Measurements from ENCODE around the gene NAV2.

The NAV2 gene

GRCh38 chr11:19967787-19968186 is 255.2 kb downstream of the NAV2 start:
- DNase-seq (ENCODE audit: low read depth in 1 of 2, low spot score in 1 of 2) = no peak

- no peak for DNase-seq (ENCODE audit: low read depth in 1 of 2, low spot score in 1 of 2)
Observed at GRCh38 chr11:19968860-19969259, 256.2 kb downstream of the NAV2 start.

- DNase-seq (ENCODE audit: low read depth in 1 of 2, low spot score in 1 of 2) = no peak
Observed at GRCh38 chr11:19970944-19971343, 258.3 kb downstream of the NAV2 start.

GRCh38 chr11:19972091-19972490 is 259.5 kb downstream of the NAV2 start:
- DNase-seq (ENCODE audit: low read depth in 1 of 2, low spot score in 1 of 2) = no peak

- DNase-seq (ENCODE audit: low read depth in 1 of 2, low spot score in 1 of 2) = no peak
Observed at GRCh38 chr11:19972651-19973050, 260.0 kb downstream of the NAV2 start.

DNA sequence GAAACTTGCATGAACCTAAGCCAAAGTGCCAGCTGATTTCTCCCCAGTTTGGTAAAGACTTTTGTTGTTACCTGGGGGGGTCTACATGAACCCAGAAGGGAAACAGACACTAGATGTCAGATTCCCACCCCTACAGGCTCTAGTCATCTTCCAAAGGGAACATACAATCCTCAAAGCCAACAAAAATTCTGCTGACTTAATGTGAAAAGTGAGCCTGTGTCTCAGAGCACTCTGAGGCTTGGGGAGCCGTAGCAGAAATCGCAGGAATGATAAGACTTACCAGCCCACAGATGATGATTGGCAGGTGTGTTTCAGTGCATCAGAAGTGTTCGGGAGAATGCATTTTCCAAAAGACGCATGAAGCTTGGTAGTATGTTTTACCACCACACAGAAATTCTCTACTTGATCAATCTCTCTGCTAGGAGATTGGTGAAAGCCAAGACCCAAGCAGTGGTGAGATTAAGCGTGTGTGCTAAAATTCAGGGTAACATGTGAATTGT is 260.5 kb downstream of the NAV2 start:
- no peak for DNase-seq (ENCODE audit: low read depth in 1 of 2, low spot score in 1 of 2)

DNA sequence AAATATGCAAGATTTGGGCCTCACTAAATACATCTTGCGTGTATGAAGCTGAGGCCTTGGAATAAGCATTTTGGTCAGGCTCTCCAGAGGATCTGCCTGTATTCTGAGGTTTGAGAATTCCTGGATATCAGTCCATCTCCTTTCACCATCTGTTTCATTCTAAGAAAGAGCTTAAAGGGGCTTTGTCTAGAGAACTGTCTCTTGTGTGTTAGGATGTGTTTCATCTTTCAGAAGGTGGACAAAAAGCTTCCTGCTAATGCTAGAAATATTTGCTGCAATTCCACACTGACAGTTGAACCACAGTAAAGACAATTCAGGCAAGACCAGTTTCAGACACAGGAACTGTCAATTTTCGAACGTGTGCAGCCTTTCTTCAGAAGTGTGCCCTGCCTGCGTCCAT is 262.2 kb downstream of the NAV2 start:
- no peak for DNase-seq (ENCODE audit: low read depth in 1 of 2, low spot score in 1 of 2)

- DNase-seq (ENCODE audit: low read depth in 1 of 2, low spot score in 1 of 2) = no peak
Observed at GRCh38 chr11:19975414-19975990, 262.9 kb downstream of the NAV2 start.

DNA sequence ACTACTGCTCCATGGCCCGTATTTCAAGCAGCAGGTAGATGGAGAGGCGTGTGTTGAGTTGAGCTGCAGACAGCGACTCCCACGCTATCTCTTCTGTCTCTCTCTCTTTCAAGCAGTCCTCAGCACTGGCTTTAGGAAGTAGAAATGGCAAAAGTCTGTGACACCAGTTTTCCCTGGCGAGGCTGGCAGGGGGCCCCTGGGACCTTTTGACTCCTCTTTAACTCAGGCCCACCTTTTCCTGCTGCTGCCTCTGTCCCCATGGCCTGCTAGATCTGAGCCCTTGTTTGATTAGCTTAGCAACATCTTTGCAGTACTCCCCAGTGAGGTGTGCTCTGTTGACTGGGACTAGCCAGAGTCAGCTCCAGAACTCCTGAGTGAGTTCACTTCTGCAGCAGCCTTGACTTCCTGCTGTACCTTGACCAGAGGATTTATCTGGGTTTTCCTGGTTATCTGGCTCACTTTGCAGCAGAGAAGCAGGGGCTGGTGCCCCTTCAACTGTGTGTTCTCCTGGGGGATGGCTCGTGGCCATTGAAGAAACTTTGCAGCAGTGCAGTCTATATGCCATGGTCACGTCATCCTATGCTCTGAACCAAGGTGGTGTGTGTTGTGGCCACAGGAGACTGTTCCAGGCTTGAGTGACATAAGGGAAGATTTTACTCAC is 263.8 kb downstream of the NAV2 start:
- no peak for DNase-seq (ENCODE audit: low read depth in 1 of 2, low spot score in 1 of 2)

DNA sequence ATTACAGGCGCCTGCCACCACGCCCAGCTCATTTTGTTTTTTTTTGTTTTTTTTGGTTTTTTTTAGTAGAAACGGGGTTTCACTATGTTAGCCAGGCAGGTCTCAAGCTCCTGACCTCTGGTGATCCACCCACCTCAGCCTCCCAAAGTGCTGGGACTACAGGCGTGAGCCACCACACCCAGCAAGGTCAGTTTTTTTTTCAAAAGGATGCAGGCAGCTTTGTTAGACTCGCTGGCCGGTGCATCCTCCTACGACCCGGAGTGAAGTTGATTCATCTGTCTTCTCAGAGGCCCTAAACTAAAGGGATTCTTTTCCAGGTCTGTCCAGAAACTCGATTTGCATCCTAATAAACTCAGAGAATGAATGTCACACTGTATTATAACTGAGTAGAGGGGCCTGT is 265.3 kb downstream of the NAV2 start:
- DNase-seq (ENCODE audit: low read depth in 1 of 2, low spot score in 1 of 2) = no peak

DNA sequence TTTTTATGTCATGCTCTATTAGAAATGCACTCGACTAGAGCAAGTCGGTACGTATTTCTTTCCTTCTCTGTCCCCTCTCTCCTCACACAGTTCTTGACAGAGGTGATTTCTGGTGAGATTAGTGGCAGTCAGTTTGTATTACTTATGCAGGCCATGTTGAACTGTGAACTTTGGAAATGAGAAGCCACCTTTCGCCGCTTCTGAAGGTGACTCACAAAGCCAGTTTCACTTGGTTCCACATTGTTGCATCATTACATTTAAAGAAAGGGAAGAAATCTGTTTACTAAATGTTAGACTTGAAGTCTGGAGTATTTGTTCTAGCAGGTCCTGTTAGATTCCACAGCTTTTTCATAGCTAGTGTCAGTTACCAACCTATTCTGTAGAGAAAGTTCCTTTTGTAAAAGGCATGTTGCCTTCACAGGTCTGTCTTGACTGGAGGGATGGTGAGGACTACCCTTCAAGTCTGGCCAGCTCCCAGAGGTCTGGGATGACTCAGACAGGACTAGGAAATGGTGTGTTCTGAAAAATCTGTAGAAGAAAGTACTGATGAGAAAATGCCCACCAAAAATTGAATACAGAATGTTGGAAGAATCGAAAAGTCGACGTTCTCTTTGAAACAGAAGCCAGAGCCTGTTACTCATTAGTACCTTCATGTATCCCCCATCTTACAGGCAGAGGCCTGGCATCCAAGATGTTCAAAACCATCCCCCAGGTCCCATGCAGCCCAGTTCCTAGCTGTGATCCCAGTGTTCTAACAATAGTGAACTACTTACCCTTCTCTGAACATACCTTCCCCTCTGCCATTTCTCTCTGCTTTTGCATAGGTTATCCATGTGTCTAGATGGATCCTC is 266.3 kb downstream of the NAV2 start:
- no peak for DNase-seq (ENCODE audit: low read depth in 1 of 2, low spot score in 1 of 2)

DNA sequence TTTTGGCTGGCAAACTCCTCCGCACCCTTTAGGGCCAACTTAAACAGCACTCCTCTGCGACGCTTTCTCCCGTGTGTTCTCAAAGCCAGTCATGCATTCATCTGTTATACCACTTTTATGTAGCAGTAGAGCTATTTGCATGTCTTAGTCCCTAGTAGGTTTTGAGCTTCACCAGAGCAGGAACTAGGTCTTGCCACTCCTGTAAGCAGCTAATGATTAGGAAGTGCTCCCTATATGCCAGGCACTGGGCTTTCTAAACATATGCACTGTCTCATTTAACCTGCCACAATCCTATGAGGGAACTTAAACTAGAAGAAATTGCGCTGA is 266.8 kb downstream of the NAV2 start:
- no peak for DNase-seq (ENCODE audit: low read depth in 1 of 2, low spot score in 1 of 2)

- DNase-seq (ENCODE audit: low read depth in 1 of 2, low spot score in 1 of 2) = no peak
Observed at GRCh38 chr11:19980388-19980787, 267.8 kb downstream of the NAV2 start.

DNA sequence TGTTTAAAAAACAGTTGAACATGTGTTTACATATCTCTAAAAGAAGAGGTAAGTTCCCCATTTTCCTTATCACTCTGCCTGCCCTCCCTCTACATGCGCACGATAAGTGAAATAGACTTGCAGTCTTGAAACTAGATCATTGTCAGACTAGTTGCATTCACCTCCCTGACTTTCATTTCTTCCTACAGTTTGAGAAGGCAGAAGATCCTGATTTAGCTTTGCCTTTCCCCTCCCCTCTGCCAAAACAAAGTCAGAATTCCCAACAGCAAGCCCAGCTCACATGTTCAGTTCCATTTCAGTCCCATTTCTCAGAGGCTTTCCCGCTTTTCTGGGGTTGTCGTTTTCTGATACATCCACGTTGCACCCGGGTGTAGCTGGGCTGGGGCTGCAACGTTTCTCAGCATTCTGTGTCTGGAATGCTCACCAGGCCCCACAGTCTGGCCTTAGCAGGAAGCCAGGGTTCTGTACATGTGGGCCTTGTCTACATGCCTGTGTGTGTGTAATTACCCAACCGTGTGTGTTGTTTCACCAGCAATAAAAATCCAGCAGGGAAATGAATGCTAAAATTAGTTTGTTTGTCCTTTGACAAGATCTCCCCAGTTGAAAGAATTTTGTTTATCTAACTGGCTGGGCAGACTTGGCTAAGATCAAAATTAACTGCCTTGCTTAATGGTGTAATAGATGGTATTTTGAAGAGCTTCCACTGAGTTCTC is 268.5 kb downstream of the NAV2 start:
- no peak for DNase-seq (ENCODE audit: low read depth in 1 of 2, low spot score in 1 of 2)

GRCh38 chr11:19982774-19983495 is 270.3 kb downstream of the NAV2 start:
- DNase-seq (ENCODE audit: low read depth in 1 of 2, low spot score in 1 of 2) = no peak

DNA sequence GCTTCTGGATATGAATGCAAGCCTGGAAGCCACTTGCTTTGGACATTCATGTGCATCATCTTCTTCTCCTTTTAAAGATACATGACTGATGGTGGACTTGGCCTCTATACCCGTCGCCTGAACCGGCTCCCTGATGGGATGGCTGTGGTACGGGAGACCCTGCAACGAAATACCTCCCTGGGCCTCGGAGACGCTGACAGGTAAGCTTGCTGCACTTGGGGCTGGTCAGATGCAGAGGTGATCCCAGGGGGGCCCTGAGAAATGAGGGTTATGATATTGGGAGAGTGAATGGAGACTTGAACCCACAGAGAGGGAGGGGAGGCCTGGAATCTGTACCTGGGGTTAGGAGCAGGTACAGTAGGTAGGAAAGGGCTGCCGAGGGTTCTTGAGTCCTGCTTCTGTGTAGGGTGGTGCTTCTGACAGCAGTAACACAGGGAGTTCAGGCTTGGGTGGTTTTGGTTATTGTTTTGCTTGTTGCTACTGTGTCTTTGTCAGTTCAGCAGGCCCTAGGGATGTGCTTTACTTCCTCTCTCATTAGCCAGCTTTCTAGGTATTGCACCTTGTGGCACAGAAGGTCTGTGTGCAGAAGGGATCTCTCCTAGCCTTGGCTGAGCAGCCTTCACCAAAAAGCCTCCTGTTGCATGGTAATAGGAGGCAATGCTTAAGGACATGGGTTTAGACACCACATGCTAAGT is 271.6 kb downstream of the NAV2 start:
- no peak for DNase-seq (ENCODE audit: low read depth in 1 of 2, low spot score in 1 of 2)

- no peak for DNase-seq (ENCODE audit: low read depth in 1 of 2, low spot score in 1 of 2)
Observed at GRCh38 chr11:19985111-19985510, 272.5 kb downstream of the NAV2 start.

- no peak for DNase-seq (ENCODE audit: low read depth in 1 of 2, low spot score in 1 of 2)
Observed at GRCh38 chr11:19987331-19987801, 274.7 kb downstream of the NAV2 start.

GRCh38 chr11:19988598-19988997 is 276.0 kb downstream of the NAV2 start:
- no peak for DNase-seq (ENCODE audit: low read depth in 1 of 2, low spot score in 1 of 2)

DNA sequence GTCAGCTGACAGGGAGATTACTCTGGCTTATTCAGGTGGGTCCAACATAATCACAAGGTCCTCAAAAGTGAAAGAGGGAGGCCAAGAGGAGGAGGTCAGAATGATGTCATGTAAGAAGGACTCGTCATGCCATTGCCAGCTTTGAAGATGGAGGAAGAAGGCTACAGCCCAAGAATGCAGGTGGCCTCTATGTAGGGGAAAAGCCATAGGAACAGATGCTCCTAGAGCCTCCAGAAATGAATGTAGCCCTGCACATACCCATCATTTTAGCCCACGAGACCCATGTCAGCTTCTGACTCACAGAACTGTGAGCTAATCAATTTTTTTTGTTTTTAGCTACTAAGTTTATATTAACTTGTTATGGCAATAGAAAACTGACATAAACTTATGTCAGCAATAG is 276.6 kb downstream of the NAV2 start:
- DNase-seq (ENCODE audit: low read depth in 1 of 2, low spot score in 1 of 2) = no peak
